Fibroblast of mammary gland (primary cell): Measurements from ENCODE around the gene CBLB.

Source experiments
- DNase-seq: peaks from one replicate; pipeline ENCODE4 v3.0.0-alpha.2; 2010; ENCODE audit warnings: low read depth
- H3K4me3 ChIP-seq: 2 replicates; pipeline ENCODE4 v1.5.1; 2011; ENCODE audit warnings: low read depth, mild to moderate bottlenecking, low read length, moderate library complexity; ENCODE audit not compliant: control insufficient read depth
- TF ChIP-seq, protein P1 (sequence below): conservative IDR thresholded peaks from 2 replicates; pipeline ENCODE4 v1.5.1; 2011; ENCODE audit warnings: low read depth, low read length, inconsistent platforms; ENCODE audit not compliant: control insufficient read depth, insufficient read depth

CBLB gene

DNA sequence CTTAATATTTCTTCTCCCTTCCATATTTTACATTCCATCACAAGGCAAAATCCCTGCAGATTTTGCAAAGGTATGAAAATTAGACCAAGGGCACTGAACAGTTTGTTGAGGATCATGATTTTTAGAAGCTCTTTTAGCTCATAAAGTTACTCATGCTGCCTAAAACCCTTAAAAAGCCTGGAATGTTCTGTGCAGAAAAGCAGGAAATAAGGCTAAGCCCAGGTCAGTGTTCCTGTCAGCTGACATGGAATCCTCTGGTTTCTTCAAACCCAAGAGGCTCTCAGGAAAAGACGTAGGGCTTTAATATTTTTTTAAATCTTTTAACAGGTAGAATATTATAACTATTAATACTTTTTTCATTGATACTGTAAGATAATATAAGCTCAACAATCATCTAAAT is 8.2 kb downstream of the CBLB start:
- no peak overlapping the region for H3K4me3 ChIP-seq
- DNase-seq, result no peak
- TF ChIP-seq, protein P1, sequence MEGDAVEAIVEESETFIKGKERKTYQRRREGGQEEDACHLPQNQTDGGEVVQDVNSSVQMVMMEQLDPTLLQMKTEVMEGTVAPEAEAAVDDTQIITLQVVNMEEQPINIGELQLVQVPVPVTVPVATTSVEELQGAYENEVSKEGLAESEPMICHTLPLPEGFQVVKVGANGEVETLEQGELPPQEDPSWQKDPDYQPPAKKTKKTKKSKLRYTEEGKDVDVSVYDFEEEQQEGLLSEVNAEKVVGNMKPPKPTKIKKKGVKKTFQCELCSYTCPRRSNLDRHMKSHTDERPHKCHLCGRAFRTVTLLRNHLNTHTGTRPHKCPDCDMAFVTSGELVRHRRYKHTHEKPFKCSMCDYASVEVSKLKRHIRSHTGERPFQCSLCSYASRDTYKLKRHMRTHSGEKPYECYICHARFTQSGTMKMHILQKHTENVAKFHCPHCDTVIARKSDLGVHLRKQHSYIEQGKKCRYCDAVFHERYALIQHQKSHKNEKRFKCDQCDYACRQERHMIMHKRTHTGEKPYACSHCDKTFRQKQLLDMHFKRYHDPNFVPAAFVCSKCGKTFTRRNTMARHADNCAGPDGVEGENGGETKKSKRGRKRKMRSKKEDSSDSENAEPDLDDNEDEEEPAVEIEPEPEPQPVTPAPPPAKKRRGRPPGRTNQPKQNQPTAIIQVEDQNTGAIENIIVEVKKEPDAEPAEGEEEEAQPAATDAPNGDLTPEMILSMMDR, result no peak

DNA sequence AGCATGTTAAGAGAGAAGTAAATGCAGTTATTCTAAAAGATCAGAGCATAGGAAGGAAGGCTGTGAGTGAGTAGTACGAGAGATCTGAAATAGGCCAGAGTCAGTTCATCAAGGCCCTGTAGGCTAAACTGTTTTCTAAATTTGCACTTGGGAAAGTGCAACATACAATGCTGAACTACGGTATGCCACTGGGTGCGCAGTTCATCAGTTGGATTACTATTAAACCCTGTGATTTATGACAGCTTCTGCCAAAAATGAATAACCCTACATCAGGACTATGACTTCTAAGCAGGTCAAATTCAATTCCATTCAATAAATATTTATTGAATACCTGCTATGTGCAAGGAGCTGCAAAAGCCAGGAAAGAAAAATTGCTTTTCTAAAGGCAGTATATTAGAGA is 10.8 kb downstream of the CBLB start:
- H3K4me3 ChIP-seq, result no peak overlapping the region
- TF ChIP-seq, protein P1, result no peak
- DNase-seq, result no peak

DNA sequence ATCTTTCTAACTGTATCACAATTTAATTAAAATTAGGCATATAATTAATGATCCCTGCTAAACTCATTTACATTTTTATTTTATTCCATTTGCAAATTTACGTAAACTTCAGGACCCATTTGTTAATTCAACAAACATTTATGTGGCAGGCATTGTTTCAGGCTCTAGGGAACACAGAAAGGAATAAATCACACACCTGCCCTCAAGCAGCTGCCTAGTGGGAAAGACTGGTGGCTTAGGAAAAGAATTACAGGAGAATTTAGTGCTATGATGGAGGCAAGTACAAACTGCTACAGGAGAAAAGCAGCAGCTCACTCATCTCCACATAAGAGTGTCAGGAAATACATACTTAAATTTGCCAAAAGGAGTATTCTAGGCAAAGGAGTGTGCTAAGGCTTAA is 11.2 kb downstream of the CBLB start:
- H3K4me3 ChIP-seq, result no peak overlapping the region
- DNase-seq, result no peak
- TF ChIP-seq, protein P1, result no peak

DNA sequence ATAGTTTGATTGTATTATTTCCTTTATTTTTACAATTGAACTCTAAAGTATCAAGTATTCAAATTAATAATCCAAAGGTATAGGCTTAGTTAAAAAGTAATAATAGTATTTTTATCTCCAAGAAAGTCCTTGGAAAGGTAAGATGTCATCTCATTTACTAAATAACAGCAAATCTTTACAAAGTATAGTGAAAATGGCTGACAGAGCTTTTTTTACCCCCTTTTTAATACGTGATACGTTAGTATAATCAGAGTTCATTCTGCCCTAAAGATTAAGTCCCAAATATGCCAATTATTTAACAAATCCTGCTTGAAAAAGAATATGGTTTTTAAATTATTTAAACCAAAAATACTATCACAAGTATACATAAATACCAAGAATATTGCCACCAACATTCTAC is 12.2 kb downstream of the CBLB start:
- H3K4me3 ChIP-seq, result no peak overlapping the region
- TF ChIP-seq, protein P1, result no peak
- no peak for DNase-seq

DNA sequence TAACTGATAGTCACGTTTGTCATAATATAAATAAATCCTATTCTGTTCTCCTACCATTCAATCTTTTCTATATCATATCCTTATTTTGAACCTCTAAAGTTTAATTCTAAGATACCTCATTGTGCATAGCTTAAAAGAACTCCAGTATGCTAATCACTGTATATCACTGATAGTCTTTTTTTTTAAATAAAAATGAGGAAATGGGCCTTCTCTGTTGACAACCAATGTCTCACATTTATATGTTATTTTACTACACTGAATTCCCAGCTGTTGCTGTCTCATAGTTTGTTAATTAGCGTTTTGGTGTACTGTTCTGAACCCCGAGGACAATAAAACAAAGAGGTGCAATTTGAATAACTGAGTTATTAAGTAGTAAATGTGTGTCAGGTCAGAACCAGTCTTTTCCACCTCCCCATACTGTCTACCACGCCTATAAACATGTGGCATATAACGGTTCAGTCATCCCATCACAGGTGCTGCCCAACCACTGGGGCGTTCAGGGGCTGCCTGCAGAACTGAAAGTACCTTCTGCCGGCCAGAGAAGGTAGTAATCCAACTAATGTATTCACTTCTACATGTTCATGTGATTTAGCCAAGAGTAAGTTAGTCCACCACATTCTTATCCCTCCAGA is 14.9 kb downstream of the CBLB start:
- TF ChIP-seq, protein P1, result no peak
- DNase-seq, result no peak
- H3K4me3 ChIP-seq, result no peak overlapping the region

DNA sequence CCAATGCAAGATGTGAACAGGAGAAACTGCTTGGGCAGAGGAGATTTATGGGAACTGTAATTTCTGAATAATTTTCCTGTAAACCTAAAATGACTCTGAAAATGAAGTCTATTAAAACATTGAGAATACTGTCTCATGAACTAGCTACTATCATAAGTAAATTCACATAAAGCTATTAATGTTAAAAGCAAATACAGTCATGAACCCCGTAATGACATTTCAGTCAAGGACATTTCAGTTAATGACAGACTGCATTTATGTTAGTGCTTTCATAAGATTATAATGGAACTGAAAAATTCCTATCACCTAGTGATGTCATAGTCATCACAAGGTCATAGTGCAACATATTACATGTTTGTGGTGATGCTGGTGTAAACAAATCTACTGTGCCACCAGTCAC is 17.2 kb downstream of the CBLB start:
- no peak overlapping the region for H3K4me3 ChIP-seq
- no peak for DNase-seq
- TF ChIP-seq, protein P1, result no peak

DNA sequence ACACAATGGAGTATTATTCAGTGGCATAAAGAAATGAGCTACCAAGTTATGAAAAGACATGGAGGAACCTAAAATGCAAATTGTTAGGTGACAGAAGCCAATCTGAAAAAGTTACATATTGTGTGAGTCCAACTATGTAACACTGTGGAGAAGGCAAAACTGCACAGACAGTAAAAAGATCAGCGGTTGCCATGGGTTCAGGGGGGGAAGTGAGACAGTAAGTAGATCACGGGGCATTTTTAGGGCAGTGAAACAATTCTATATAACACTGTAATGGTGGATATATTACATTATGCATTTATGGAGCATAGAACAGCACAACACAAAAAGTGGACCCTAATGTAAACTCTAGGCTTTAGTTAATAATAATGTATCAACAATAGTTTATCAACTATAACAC is 17.6 kb downstream of the CBLB start:
- DNase-seq, result no peak
- no peak overlapping the region for H3K4me3 ChIP-seq
- TF ChIP-seq, protein P1, result no peak
